ENCODE data around the gene LDLRAP1. TPM values are rescaled to one million over a fixed set of nuclear protein-coding genes. Genes with fewer than 3 reads are reported as not detected.

LDLRAP1 gene
- total and polyA plus RNA-seq, 9 of the 15 experiments (the other 6 are each of a cell fraction or from before 2014, with no cell fraction given): 0.56 to 29.6 (median 16.2) TPM

- TF ChIP-seq SMARCA5 (IDR thresholded peaks at IDR 0.05): peak; percentile 41; the same call in 1 of the 2 replicates
- no peak for TF ChIP-seq ZNF76 (CRISPR knock-in tag; IDR thresholded peaks at IDR 0.05; ENCODE audit: borderline replicate concordance)
- TF ChIP-seq HMG20A (CRISPR knock-in tag; conservative IDR thresholded peaks at IDR 0.05): no peak
- TF ChIP-seq BCOR (IDR thresholded peaks at IDR 0.05): peak; percentile 36; the same call in 1 of the 2 replicates
- no peak for TF ChIP-seq HDAC6 (IDR thresholded peaks at IDR 0.05; ENCODE audit: low read depth, low read length)
- no peak for TF ChIP-seq TEAD2 (tag; IDR thresholded peaks at IDR 0.05)
- peak; percentile 82; the same call in 1 of the 2 replicates for TF ChIP-seq TSC22D4 (tag; IDR thresholded peaks at IDR 0.05)
- no peak for TF ChIP-seq ZNF696 (CRISPR knock-in tag; conservative IDR thresholded peaks at IDR 0.05)
- no peak for TF ChIP-seq RBM15 (IDR thresholded peaks at IDR 0.05; ENCODE audit: insufficient read depth, low read length)
- TF ChIP-seq FOXK2 (conservative IDR thresholded peaks at IDR 0.05 in 1 of 2, IDR thresholded peaks at IDR 0.05 in 1 of 2; ENCODE audit: low read depth in 2 of 2): peak in 1 of 2 experiments; percentile 33; a peak in 1 of 4 replicates
- 0 out of 2 replicates have a peak, but pooled peaks have one; percentile 17 for TF ChIP-seq SMARCA4 (IDR thresholded peaks at IDR 0.05)
- TF ChIP-seq SUPT5H (IDR thresholded peaks at IDR 0.05): 0 out of 2 replicates have a peak, but pooled peaks have one; percentile 27
- TF ChIP-seq GTF2F1 (IDR thresholded peaks at IDR 0.05; ENCODE audit: low read depth, low read length): no peak
- TF ChIP-seq ZBTB2 (IDR thresholded peaks at IDR 0.05): peak; percentile 43; the same call in 1 of the 2 replicates
- no peak for TF ChIP-seq TCF3 (CRISPR knock-in tag; IDR thresholded peaks at IDR 0.05)
- no peak for TF ChIP-seq CREB3 (tag; conservative IDR thresholded peaks at IDR 0.05; ENCODE audit: low read depth)
- 0 out of 2 replicates have a peak, but pooled peaks have one; percentile 16 for TF ChIP-seq NFIC (IDR thresholded peaks at IDR 0.05)
- TF ChIP-seq PHF20 (IDR thresholded peaks at IDR 0.05; ENCODE audit: partially characterized antibody): peak; percentile 81
- peak; percentile 70; the same call in 1 of the 2 replicates for TF ChIP-seq ZBTB26 (CRISPR knock-in tag; IDR thresholded peaks at IDR 0.05)
- TF ChIP-seq EHMT2 (IDR thresholded peaks at IDR 0.05): peak; percentile 79
- 0 out of 2 replicates have a peak, but pooled peaks have one; percentile 20 for TF ChIP-seq ARID1B (IDR thresholded peaks at IDR 0.05)
- no peak for TF ChIP-seq ZNF263 (CRISPR knock-in tag; IDR thresholded peaks at IDR 0.05; ENCODE audit: borderline replicate concordance)
- no peak for TF ChIP-seq CEBPG (CRISPR knock-in tag; IDR thresholded peaks at IDR 0.05)
- TF ChIP-seq CEBPG (tag; conservative IDR thresholded peaks at IDR 0.05 in 1 of 2, IDR thresholded peaks at IDR 0.05 in 1 of 2): no peak
- TF ChIP-seq KLF16 (IDR thresholded peaks at IDR 0.05): no peak
- peak; percentile 58 for TF ChIP-seq ARHGAP35 (IDR thresholded peaks at IDR 0.05; ENCODE audit: partially characterized antibody)
These were observed 14.4 kb upstream of the LDLRAP1 start (continued) for GRCh38 chr1:25528881-25529517.

All from K562 (cell line).